Right renal pelvis (tissue), 4 donors: ENCODE results near the gene TMEM208. TPM values are rescaled to one million over a fixed set of nuclear protein-coding genes. Genes with fewer than 3 reads are reported as not detected.

Experiments used
- DNase-seq, 4 donors: peaks; one replicate each; pipeline ENCODE4 v3.0.0-alpha.2; 2013; ENCODE audit warnings: low read depth in 4 of 4, low spot score in 3 of 4, missing footprints in 1 of 4
- polyA plus RNA-seq, 4 donors: library from polyadenylated mRNA; unstranded; fragments of 120-200 nt; gene quantifications; one replicate each; pipeline ENCODE4 v1.2.1, GENCODE V29; 2013; ENCODE audit not compliant: insufficient read length in 4 of 4

Gene TMEM208
- polyA plus RNA-seq, 4 donors = 40.3 to 50.6 (median 41.4) TPM

DNA sequence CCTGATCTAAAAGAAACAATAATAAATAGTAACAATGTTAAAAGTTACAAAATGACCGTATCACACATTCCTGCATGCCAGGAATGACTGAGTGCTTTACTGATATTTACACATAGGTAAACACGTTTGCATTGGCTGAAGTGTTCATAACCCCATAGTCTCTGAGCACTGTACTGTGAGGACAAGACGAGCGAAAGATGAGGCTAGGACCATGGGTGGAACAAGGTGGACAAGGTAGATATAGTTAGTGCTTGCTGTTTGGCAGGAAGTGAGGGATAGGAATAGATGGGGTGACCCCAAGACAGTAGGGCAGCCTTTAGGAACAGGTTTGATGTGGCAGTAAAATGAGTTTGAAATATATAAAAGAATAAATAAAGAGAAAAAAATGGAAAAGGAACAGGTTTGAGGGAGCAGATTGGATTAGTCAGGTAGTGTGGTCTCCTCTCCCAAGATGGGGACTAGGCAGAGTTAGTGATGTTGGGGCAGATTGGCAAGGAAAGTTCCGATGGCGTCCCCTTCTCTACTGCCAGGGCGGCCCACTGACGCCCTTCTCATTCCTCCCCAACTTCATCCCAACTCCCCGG lies 35.4 kb upstream of the TMEM208 start:
- no peak for DNase-seq

DNA sequence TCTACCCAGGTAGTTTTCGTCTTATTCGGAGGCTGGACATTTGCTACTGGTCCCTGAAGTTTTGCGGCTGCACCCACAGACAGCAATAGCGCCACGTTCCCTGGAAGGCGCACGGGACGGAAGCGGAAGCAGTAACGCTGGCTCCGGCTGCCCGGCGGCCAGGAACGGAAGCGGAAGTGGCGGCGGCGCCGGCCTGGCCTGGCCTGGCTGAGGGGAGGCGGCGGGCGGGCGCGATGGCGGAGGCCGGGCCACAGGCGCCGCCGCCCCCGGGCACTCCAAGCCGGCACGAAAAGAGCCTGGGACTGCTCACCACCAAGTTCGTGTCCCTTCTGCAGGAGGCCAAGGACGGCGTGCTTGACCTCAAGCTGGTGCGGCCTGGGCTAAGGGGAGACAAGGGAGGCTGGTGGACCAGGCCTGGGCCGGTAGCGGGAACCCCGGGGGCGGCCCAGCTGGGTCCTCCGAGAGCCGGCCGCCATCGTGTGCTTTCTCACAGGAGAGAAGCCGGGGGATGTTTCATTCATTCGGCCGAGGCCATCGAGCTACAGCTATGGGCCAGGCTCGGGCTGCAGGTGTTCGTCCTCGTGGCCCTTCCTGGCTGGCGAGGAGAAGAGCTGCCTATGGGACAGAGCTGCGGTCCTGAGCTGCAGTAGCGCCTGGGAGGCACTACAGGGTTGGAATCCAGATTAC lies 34.8 kb upstream of the TMEM208 start, which contains the start of gene E2F4:
Gene E2F4, plus strand, starts transcription at position 161 of the 687 bp plus-strand sequence. Its CDS starts 73 bp downstream, at position 234.
- DNase-seq = peak; percentile 78 to 85 (median 82)

DNA sequence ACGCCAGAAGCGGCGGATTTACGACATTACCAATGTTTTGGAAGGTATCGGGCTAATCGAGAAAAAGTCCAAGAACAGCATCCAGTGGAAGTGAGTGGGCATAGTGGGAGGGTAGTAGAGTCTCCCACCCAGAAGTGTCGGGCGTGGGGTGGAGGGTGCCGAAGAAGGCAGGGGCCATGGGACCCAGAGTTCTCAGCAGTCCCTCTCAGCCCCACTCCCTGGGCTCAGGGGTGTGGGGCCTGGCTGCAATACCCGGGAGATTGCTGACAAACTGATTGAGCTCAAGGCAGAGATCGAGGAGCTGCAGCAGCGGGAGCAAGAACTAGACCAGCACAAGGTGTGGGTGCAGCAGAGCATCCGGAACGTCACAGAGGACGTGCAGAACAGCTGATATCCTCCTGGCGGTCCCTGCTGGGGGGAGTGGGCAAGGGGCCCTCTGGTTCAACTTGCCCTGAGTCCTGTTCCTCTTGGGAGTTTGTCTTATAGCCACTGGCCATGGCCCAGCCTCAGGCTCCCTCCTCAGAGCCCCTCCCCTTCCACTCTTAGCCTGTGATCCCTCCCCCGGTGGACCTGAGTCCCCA lies 34.1 kb upstream of the TMEM208 start:
- no peak for DNase-seq

DNA sequence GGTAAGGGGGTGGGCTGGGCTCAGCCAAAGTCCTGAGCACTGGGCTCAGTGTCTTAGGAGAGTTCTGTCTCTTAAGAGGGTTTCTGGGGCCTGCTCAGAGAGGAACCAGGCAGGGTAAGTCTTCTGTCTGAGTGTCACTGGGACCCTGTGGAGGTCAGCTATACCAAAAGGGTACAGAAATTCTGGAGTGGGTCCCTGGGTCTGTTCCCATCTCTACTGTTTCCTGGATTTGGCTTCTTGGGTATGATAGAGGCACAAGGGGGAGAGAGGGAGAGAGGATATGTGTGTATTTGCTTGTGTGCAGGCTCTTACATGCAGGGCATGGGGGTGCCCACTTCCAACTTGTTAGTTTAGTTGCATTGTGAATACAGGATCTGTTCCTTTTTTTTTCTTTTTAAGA lies 33.4 kb upstream of the TMEM208 start:
- no peak for DNase-seq

DNA sequence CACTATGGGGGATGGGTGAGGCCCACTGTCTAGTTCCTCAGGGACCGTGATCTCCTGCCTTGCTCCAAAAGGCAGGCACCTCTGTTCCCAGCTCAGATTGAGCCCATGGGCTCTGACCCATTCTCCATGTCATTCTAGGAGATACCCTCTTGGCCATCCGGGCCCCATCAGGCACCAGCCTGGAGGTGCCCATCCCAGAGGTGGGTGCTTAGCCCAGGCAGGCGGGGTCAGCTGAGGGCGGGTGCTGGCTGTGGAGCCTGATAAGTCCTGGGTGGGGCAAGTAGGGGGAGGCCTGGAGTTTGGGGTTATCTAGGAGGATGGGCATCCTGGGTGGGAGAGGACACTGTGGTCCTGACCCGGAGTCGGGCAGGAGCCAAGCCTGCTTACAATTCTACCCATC lies 32.7 kb upstream of the TMEM208 start:
- DNase-seq = no peak

DNA sequence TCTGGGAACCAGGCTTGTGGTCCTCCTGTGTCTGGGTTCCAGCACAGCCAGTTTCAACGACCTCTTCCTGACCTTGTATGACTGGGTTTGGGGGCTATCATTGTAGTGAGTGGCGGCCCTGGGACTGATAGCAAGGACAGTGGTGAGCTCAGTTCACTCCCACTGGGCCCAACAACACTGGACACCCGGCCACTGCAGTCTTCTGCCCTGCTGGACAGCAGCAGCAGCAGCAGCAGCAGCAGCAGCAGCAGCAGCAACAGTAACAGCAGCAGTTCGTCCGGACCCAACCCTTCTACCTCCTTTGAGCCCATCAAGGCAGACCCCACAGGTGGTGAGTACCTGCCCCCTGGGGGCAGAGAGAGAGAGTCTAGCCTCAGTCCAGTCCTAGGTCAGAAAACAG lies 31.3 kb upstream of the TMEM208 start:
- DNase-seq = no peak

DNA sequence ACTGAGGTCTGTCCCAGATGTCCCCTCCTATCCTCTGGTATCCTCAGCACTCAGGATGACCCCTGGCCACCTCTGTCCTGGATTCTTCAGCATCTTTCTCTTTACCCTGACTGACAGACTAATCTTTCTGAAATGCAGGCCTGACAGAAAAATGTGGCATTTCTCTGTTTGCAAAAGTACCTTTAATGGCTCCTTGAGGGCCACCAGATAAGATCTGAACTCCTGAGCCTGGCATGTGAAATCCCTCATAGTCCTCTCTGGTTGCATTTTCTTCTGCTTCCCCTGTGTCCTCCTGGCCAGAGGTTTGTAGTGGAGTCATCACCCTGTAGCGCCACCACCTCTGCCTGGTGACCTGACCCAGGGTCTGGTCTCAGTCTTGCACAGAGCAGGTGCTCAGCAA lies 30.0 kb upstream of the TMEM208 start:
- DNase-seq = no peak

DNA sequence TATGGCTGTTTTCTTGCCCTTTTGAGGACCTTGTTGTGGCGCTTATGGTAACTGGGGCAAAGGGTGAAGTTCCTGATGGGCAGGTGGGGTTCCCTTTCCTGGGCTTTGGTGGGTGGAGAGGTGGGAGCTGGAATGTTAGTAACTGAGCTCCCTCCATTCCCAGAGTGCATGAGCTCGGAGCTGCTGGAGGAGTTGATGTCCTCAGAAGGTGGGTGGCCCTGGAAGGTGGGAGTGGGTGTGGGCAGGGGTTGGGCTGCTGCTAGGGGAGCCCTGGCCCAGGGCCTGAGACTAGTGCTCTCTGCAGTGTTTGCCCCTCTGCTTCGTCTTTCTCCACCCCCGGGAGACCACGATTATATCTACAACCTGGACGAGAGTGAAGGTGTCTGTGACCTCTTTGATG lies 29.2 kb upstream of the TMEM208 start:
- DNase-seq = no peak

DNA sequence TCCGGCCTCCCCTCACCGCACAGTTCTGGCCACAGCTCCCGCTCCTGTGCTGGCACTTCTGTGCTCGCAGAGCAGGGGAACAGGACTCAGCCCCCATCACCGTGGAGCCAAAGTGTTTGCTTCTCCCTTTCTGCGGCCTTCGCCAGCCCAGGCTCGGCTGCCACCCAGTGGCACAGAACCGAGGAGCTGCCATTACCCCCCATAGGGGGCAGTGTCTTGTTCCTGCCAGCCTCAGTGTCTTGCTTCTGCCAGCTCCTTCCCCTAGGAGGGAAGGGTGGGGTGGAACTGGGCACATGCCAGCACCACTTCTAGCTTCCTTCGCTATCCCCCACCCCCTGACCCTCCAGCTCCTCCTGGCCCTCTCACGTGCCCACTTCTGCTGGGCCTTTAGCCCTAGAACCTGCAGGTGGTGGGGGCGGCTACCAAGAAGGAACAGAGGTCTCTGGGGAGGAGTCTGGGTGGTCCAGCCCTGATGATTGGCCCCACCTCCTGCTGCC lies 28.6 kb upstream of the TMEM208 start:
- DNase-seq = no peak

DNA sequence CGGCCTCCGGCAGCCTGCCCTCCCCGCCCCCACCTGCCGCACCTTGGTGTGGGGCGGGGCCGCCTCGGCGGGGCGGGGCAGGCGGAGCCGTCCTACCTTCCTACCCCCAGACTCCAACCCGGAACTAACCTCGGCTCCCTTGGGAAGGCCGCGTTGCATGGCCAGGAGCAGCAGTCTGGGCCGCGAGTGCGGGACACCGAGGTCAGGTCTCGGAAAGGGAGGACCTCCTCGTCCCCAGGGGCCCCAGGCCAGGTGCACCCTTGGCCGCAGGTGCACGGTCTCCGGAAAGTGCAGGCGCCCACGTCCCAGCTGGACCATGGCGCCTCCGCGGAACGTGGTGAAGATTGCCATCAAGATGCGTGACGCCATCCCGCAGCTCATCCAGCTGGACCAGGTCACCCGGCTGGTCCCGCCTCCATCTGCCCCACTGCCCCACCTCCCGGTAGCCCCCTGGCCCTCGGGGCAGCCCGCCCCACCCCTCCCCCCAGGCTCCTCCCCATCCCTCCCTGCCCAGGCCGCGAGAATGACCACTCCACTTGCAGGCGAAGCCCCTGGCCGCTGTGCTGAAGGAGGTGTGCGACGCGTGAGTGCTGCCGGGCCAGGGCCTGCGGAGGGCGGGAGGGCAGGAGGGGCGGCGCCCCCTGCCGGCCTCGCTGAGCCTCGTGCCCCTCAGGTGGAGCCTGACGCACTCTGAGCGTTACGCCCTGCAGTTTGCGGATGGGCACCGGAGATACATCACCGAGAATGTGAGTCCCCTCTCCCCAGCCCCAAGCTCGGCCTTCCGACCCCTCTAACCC lies 27.7 kb upstream of the TMEM208 start, which contains the start of gene ELMO3:
Gene ELMO3, plus strand, starts transcription at position 121 of the 797 bp plus-strand sequence. Its CDS starts 196 bp downstream, at position 317.
- no peak for DNase-seq

DNA sequence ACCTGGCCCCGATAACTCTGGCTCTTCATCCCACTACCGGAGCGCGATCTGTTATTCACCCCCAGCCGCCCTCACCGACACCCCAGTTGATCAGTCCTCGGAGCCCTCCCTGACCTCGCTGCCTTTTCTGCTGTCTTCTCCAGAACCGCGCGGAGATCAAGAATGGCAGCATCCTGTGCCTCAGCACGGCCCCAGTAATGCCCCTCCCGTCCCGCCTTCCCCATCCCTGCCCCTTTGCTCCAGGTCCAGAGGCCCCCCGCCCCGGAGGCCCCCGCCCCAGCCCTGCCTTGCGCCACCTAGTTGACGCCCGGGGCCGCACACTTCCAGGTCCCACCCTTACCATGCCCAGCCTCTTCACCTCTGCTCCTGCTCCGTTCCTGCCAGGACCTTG lies 27.1 kb upstream of the TMEM208 start:
- DNase-seq = no peak

DNA sequence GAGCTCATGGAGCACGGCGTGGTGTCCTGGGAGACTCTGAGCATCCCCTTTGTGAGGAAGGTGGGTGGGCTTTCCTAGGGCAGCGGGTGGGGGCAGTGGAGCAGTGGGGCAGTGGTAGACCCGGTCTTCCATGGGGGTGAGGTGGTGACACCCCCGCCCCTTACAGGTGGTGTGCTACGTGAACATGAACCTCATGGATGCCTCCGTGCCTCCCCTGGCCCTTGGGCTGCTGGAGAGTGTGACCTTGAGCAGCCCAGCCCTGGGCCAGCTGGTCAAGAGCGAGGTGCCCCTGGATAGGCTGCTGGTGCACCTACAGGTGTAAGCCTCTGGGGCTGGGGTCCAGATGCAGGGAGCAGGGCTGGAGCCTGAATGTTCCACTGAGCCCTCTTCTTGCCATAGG lies 26.4 kb upstream of the TMEM208 start:
- DNase-seq = no peak

DNA sequence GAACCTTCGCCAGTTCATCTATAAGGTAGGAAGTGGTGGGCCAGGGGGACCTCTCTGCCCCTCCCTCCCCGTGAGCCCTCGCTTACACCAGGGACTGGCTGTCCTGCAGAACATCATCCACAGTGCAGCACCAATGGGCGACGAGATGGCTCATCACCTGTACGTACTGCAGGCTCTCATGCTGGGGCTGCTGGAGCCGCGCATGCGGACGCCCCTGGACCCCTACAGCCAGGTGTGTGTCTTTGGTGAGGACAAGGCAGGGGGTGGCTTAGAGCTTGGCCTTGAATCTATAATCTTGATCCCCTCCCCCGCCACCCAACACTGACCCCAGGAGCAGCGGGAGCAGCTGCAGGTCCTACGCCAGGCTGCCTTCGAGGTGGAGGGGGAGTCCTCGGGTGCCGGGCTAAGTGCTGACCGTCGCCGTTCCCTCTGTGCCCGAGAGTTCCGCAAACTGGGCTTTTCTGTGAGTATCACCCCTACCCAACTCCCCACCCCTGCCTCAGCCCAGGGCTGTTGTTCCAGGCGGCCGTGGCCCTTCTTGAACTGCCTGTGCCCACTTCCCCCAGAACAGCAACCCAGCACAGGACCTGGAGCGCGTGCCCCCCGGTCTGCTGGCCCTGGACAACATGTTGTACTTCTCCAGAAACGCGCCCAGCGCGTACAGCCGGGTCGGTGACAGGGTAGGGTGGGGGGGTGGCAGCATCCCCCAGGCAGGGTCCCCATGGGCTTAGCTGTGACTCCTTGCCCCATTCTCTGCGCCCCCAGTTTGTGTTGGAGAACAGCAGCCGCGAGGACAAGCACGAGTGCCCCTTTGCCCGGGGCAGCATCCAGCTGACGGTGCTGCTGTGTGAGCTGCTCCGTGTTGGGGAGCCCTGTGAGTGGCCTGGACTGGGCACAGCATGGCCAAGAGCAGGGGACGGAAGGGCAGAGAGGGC lies 25.3 kb upstream of the TMEM208 start:
- no peak for DNase-seq

DNA sequence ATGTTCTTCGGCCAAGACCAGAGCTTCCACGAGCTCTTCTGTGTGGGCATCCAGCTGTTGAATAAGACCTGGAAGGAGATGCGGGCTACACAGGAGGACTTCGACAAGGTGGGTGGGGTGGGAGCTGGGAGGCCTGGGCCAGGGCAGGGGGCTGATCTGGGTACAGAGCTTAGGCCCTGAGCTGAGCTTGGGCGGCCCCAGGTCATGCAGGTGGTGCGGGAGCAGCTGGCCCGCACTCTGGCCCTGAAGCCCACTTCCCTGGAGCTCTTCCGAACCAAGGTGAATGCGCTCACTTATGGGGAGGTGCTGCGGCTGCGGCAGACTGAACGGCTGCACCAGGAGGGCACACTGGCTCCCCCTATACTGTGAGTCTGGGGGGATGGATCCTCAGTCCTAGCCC lies 24.5 kb upstream of the TMEM208 start:
- DNase-seq = no peak

DNA sequence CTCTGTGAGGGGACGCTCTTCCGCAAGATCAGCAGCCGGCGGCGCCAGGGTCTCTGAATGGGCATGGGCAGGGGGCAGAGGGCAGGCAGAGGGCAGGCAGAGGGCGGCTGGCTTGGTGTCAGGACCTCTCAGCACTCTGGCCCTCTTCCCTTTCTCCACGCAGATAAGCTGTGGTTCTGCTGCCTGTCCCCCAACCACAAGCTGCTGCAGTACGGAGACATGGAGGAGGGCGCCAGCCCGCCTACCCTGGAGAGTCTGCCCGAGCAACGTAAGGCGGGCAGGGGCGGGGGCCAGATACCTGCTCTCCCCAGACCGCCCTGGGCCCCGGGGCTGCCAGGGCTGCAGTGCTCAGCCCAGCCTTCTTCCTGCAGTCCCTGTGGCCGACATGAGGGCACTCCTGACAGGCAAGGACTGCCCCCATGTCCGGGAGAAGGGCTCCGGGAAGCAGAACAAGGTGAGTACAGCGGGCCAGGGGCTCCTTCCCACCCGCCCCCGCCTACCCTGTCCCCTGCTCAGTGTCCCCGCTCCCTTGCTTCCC lies 23.9 kb upstream of the TMEM208 start:
- no peak for DNase-seq

DNA sequence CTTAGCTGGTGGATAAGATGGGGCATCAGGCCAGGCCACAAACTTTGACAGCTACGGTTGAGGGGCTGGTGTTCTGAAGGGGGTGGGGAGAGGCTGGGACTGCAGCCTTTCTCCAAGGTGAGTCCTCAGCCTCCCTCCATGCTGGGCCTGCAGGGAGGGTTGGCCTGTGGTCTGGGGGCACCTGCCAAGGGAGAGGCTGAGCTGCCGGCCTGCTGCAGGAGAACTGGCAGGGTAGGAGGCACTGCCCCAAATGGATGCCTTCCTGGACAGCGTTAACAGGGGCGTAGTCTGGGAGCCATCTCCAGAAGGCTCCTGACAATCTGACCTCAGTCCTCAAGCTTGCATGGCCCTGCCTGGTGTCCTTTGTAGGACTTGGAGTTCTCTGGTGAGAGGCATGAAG lies 22.9 kb upstream of the TMEM208 start:
- DNase-seq = no peak

DNA sequence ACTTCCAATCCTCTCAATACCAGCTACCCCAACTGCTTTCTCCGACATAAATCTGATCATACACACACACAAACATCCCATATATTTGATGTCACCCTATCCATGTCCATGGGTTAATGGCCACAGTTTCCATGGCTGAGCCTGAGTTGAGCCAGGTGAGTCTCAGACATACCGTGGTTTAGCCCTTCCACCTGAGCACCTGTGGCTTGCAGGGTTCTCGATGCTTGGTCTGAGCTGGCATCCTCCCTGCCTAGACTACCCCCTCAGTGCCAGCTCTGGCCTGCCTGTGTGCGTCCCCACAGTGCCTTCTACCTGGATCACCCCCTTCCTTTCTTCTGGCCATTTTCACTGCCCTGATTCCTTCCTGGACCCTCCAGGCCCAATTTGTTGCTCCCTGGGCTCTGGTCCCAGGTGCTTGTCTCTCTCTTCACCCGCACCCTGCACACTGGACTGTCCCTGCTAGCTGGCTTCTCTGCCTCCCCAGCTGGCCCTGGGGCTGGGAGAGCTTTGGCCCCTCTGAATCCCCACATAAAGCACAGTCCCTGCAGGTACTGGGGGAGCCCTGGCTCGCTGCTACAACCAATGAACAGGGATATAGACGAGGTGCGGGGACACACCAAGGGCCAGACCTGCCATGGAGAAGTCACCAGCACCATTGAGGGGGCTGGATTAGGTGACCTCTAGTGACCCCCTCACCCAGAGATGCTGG lies 20.6 kb upstream of the TMEM208 start:
- no peak for DNase-seq

DNA sequence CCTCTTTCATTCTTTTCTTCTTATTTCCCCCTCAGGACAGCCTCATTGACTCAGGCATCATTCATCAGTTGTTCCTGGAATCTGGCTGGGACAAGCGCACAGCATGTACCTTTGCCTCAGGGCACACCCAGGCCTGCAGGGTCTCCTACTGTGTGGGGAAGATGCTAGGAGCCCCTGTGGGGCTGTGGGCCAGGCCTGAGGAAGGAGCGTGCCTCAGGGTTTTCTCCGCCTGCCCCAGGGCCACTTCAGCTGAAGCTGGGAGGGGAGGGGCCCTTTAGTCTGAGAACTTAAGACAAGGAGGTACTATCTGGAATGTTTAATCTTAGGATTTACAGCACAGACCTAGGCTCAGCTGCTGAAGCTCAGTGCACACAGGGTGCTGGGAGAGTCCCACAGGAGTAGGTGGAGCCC lies 20.1 kb upstream of the TMEM208 start:
- DNase-seq = no peak
